Caki2 (cell line): Measurements from ENCODE around the gene SMARCAD1. TPM values are rescaled to one million over a fixed set of nuclear protein-coding genes. Genes with fewer than 3 reads are reported as not detected.

ENCODE experiments used
- DNase-seq: peaks from one replicate; pipeline ENCODE4 v3.0.0-alpha.2; 2015; ENCODE audit warnings: low read depth
- in situ Hi-C: cut with HindIII; loops from 2 replicates; pipeline ENCODE4 v1.10.0; 2016; ENCODE audit warnings: low sequenced_read_pairs, low pct_unique_long_range_greater_than_20kb, mixed read lengths
- total RNA-seq: library from RNA; depleted of rRNA; stranded (reverse); fragments of >200 nt; shearing (Covaris generic); gene quantifications from 2 replicates; pipeline ENCODE4 v1.2.3, GENCODE V29; 2014; ENCODE audit warnings: low replicate concordance

SMARCAD1 gene
- total RNA-seq, 1 experiment from 2014 or later = 11.1 TPM

DNA sequence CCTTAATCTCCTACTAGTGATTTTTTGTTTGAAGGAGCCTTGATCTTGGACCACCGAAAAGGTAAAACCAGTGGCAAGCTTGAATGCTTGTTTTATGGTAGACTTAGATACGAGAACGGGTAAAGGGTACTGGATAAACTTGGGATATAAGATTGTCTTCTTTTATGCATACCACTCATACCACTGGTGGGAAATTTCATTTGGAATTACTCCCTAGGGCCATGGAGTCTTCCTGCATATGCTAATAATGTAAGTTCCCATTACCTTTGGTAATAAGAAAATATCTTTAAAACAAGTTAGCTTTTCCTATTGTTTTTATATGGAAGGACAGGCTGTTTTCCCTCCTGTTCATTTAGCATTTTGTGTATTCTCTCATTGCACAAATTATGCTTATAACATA lies 11.7 kb downstream of the SMARCAD1 start:
- in situ Hi-C loops = no loop called here
- DNase-seq = no peak

DNA sequence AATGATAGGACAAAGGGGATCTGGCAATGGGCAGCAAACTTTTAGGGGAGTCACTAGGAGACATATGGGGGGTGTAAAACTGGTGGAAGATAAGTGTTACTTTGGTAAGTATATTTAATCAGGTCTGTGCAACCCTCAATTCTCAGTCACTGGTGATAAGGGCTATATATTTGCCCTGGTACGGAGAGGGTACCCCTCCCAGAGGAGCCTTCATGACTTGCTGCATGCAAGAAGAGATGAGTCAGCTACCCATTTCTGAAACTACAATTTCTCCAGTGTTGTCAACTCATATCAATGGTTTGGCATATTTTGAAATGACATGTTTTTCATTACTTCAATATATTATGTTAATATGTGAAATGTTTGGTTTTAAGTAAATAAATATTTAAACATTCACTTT lies 14.3 kb downstream of the SMARCAD1 start:
- DNase-seq = no peak
- in situ Hi-C loops = no loop called here

DNA sequence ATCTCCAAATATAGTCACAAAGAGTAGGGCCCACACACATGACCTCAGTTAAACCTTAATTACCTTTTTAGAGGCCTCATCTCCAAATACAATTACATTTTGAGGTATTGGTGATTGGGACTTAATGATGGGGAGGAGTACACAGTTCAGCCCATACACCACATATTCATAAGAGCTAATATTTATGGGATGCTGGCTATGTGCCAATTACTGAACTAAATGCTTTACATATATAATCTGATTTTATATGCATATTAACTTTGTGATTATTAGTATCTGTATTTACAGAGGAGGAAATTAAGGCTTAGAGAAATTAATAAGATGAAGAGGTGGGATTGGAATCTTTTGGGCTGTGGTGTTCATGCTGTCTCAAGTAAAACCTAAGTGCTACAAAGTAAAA lies 17.8 kb downstream of the SMARCAD1 start:
- in situ Hi-C loops = no loop called here
- DNase-seq = no peak

DNA sequence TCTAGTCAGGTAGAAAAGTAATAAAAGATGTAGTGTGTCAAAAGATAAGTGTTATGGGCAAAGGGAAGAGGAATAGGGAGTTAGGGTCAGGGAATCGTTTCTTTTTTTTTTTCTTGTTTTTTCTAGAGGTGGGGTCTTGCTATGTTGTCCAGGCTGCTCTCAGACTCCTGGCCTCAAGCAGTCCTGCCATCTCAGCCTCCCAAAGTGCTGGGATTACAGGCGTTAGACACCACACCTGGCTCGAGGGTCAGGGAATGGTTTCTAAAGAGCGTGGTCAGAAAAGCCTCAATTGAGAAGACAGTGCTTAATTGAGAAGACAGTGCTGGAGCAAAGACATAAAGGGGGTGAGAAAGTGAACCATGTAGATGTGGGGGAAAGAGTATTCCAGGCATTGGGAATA lies 19.1 kb downstream of the SMARCAD1 start:
- DNase-seq = no peak
- in situ Hi-C loops = no loop called here

DNA sequence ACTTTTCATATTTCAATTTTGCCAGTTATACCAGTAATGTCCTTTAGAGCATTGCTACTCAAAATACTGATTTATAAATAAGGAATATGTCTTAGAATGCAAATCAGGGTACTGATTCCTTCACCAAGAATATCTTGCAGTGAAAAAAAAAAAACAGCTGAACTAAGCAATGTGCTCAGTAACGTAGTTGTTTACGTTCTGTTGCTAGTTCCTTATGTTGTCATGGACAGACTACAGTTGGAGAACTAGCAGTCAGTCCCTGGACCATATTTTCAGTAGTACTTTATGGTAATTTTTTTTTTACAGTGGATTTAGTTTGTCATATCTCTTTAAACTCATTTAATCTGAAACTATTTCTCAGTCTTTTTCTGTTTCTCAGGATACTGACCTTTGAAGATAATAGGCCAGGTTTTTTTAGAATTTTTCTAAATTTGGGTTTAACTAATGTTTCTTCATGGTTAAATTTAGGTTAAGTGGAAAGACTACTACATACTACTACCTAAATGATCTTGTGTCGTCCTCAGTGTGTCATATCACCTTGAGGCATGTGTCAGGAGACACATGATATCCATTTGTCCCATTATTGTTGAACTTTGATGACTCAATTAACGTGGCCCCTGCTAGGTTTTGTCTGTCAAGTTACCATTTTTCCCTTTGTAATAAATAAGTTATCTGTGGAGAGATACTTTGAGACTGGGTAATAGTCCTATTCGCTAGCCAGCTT lies 21.0 kb downstream of the SMARCAD1 start:
- no peak for DNase-seq
- in situ Hi-C loops = no loop called here

DNA sequence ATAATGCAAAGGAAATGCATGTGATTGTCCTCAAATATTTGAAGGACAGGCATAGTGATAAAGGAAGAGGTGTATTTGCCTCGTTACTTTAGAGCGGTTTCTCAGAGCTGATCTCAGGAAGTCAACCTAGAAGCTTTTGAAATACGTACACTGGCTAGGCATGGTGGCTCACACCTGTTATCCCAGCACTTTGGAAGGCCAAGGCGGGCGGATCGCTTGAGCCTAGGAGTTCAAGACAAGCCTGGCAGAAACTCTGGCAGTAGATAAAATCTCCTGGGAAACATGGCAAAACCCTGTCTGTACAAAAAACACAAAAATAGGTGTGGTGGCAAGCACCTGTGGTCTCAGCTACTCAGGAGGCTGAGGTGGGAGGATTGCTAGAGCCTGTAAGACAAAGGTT lies 24.9 kb downstream of the SMARCAD1 start:
- DNase-seq = no peak
- in situ Hi-C loops = no loop called here

DNA sequence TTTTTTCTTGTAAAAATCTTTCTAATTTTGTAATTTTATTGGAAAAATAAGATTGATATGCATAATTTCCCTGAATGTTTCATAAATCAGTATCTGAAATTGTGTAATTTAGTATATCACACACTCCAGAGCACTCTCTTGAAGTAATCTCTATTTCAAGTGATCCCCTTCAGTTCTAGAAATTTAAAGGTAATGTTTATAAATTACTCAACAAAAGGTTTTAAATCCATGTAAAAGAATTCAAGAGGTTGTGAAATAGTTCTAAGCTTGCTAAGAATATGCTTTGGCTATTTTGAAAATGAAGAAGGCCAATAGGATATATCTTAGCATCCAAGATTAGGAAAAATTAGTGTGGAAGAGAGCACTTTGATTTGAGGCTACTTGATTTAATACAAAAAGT lies 28.2 kb downstream of the SMARCAD1 start:
- no peak for DNase-seq
- in situ Hi-C loops = no loop called here

DNA sequence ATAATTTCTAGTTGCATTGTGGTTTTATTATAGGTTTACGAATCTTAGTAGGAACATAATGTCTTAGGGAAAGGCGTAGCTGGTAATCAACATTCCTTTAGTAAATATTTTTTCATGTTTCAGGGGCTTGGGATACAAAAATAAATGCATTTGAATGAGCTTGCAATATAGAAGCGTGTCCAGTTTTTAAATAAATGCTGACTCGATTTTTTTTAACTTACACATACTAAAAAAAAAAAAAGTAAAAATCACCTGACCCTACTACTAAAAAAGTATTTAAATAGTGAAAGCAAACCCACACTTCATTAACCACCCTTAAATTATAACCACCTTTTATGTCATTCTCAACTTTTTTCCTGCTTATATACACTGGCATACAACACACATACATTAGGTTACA lies 29.6 kb downstream of the SMARCAD1 start:
- DNase-seq = no peak

DNA sequence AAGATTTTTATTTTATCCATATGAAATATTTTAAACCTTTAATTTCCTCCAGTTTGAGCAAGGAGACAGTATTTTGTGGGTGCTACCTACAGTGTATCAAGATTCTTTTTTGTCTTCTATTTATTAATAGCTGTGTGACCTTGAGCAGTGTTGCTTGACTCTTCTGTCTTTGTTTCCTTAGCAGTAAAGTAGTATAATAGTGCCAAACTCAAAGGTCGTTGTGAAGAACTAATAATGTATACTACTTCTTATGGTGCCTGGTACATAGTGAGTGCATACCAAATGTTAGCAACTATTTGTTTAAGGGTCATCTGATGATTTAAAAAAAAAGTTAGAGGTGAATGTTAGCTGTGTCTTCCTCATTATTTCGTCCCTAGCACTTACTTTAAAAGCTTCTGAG lies 30.5 kb downstream of the SMARCAD1 start:
- in situ Hi-C loops = no loop called here
- no peak for DNase-seq

More for the DNA sequence above, 29.6 kb downstream of the SMARCAD1 start:
- in situ Hi-C loops = no loop called here

DNA sequence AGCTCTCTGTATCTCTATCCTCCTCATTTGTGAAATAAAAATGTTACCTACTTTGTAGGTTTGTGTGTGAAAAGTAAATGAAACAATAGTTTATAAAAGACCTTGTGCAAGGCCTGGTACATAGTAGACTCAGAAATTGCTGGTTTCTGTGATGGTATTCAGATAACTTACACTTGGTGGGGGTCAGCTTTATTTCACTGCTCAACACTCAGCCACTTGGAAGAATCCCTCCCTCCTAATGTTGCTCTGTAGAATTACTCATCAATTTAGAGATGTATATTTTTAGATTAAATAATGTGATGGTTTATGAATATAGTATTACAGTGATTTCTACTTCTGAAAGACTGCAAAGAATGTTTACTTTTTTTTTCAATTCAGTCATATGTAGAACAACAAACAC lies 32.7 kb downstream of the SMARCAD1 start:
- in situ Hi-C loops = no loop called here
- no peak for DNase-seq

DNA sequence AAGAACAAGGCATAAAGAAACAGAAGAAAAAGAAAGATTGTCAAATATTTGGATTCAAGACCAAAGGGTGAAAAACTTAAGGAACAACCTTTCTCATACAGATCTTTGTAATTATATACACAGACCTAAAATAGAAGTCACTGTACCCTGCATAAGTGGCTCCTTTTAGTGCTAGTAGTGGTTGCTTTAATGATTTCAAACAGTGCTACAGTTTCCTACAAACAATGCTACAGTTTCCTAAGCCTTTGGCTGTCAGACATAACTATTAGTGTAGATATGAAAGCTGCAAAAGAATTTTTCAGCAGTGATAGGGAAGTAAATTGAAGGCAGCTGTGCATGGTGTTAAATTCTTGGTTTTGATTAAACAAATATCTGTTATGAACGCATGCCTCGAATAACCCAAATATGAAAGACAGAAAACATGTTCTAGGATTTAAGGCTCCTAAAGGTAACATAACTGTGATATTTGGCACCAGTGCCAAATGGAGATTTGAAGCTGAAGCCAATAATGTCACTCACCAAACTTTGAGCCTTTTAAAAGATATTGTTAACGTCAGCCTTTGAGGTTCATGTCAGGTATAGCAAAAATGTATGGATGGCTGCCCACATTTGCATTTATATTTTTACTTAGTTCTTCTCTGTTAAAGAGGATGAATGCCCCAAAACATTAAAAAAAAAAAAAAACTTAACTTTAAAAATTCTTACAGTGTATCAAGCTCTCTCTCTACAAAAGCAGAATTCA lies 36.6 kb downstream of the SMARCAD1 start:
- in situ Hi-C loops = no loop called here
- no peak for DNase-seq

DNA sequence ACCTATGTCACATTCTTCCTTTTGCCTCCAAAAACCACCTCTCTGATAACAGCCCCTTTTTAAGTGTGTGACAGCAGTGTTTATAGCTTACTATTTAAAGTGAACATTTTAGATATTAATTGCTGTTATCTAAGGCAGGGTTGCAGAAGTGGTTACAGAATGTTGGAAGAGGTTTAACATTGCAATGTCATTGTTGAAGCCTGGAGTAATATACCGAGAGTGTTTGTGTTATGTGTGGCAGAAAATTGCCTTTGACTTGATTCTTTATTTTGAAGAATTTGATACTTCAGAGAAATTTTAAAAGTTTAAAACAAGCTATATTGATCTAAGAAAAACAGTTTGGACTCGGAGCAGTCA lies 37.1 kb downstream of the SMARCAD1 start:
- no peak for DNase-seq
- in situ Hi-C loops = no loop called here

DNA sequence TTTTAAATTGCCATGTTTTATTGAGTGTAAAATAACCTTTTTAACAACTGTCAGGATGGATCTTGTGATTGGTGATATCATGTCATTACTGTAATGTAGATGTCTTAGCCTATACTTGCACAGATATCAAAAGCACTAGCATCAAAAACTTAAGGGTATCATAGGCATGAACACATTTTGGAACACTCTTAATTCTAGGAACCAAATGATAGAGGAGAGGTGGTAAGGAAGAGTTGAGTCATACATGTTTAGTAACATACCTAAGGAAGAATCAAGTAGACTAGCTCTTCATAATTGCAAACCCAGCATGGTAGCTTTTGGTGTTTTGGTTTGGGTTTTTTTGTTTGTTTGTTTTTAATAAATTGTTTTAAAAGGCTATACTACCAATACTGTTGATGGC lies 43.4 kb downstream of the SMARCAD1 start:
- DNase-seq = no peak
- in situ Hi-C loops = no loop called here

DNA sequence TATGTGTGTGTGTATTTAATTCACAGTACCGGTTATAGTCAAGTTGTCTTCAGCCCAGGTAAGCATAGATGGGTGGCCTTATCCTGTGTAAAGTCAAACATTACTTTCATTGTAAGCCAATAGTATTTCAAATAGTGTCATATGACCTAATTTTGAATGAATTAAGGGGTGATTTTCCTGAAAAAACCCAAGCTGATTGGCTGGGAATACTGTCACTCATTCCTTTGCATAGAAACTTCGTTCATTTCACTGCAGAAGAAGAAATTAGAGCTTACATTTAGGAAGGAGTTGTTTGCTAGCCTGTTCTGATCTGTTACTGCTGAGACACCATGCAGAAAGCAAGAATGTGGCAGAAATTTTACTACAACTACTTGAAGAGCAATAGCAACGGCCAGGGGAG lies 45.4 kb downstream of the SMARCAD1 start:
- no peak for DNase-seq
- in situ Hi-C loops = no loop called here

DNA sequence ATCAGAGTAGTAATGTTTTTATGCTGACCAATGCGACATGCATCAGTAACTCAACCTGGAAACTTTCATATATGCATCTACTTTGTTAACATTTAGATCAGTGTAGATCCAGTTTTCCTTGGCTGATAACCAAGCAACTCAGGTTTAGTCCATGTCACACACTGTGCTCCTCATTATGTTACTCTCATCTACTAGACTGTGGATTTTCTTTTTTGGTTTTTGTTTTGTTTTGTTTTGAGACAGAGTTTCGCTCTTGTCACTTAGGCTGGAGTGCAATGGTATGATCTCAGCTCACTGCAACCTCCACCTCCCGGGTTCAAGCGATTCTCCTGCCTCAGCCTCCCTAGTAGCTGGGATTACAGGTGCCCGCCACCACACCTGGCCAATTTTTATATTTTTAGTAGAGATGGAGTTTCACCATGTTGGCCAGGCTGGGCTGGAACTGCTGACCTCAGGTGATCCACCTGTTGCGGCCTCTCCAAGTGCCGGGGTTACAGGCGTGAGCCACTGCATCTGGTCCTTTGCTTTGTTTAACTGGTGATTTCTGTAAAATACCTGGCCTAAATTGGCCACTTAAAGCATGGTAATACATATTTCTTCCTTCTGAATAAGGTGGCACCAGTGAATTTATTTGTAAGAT lies 48.6 kb downstream of the SMARCAD1 start:
- DNase-seq = no peak
- in situ Hi-C loops = no loop called here

DNA sequence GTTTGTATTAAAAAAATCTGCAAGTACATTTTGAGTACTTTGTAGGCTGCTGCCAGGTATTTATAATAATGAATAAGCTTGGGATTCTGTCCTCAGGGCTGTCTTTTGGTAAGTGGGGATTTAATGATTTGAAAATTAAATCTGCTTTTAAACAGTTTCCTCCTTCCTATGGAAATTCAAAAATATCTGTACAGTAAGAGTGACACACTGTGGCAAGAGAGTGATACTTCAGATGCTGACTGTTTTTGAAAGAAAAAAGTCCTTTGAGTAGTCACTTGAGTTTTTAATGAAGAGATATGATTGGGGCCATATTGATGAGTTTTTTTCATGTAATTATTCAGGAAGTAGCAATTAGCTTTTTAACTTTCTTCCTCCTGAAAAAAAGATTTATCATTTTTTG lies 49.2 kb downstream of the SMARCAD1 start:
- in situ Hi-C loops = no loop called here
- DNase-seq = no peak

DNA sequence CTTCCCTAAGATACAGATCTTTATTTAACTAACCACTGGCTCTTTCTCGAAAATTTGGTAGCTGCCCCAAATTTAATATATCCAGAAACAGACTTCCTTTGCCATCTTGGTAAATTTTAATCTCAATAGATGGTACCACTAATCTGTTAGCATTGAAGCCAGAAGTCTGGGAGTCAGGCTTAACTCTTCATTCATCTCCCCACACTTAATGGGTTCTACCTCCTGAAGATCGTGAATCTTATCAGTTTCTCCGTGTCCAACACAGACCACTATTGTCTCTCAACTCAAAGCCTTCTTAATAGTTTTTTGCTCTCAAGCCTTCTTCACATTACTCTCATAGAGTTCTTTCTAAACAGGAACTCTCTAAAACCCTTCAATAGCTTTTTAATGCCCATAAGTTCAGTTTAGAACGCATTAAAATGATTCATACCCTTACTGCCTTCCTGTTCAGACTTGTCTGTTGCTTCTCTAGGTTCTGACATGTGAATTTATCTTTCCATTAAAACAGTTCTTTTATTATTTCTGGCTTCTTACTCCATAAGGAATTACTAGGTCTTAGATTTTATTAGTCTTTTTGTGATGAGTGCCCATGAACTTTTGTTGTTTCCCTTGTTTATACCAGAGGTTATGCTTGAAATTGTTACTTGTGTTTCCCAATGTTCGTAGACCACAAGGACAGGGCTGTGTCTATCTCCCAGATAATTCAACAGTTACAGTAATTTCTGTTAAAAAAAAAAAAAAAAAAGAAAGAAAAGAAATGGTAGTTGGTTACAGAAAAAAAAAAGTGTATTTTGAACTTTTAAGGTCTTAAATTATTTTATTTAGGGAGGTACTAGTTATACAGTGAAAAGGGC lies 54.7 kb downstream of the SMARCAD1 start:
- DNase-seq = no peak
- in situ Hi-C loops = no loop called here

DNA sequence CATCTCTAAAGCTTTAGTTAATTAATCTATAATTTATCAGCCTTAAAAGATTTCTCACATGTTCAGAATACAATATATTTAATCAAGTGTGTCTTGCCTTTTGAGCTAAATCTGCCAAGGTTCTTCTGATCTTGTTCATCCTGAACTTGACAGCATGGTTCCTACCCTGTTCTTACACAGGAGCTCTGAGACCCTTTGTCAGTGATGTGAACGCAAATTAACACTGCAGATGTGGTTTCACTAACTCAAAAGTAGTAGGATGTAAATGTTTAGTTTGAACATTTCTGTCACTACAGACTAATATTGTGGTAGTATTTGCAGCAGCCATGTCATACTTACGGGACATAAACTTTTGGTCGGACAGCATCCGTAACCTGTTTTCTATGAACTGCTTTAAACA lies 59.4 kb downstream of the SMARCAD1 start:
- in situ Hi-C loops = no loop called here

DNA sequence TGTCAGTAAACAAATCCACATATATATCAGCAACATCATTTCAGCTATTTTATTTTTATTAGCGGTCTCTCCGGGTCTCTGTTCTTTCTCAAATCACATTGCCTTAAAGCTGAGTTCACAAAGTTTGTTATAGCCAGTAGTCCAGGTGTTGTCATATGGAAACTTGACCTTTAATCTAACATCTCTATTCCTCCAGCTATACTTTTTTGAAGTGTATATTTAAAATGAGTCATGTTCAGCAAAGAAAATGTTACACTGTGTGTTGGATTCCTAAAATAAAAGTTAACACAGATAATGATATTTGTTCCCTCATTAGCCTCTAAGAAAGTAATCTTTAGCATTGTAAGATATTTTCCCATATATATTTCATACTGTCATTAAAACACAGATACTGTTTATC lies 63.6 kb downstream of the SMARCAD1 start:
- DNase-seq = no peak
- in situ Hi-C loops = no loop called here

More for the DNA sequence above, 59.4 kb downstream of the SMARCAD1 start:
- no peak for DNase-seq
